OCI-LY7 (cell line): ENCODE data around the gene ICAM2. TPM values are rescaled to one million over a fixed set of nuclear protein-coding genes. Genes with fewer than 3 reads are reported as not detected.
"Not testable (repeated sequence)": the region's sequence is repeated elsewhere in the genome, so short reads cannot be mapped to it uniquely, and the experiment has no call there.

Experiments used
- BruUV-seq: library from RNA; stranded (reverse); fragments of 400-500 nt; replicated peaks from 2 replicates; lab custom pipeline; 2021; lab: Mats Ljungman, UMichigan
- CTCF ChIA-PET: fragments of 300-600 bp; sonication (Branson Sonifier 250); formaldehyde crosslinking; loops from one replicate; lab custom pipeline; 2022; ENCODE audit warnings: antibody characterized with exemption; ENCODE audit not compliant: unreplicated experiment; lab: Charles Lee
- POLR2A ChIA-PET: fragments of 300-600 bp; sonication (Branson Sonifier 250); formaldehyde crosslinking; loops from one replicate; lab custom pipeline; 2022; ENCODE audit warnings: antibody characterized with exemption; lab: Charles Lee
- DNase-seq: peaks from one replicate; pipeline ENCODE4 v3.0.0-alpha.2; 2015; ENCODE audit warnings: low spot score
- H2AFZ ChIP-seq: fragments of 200-600 bp; sonication (generic), shearing (Covaris generic); 2 replicates; pipeline ENCODE4 v1.6.1; 2014; ENCODE audit warnings: mild to moderate bottlenecking, antibody characterized with exemption, low read length, moderate library complexity
- H3K27ac ChIP-seq: fragments of 200-600 bp; sonication (generic); 2 replicates; pipeline ENCODE4 v1.5.1; 2014; ENCODE audit warnings: mixed run types, low read depth, mild to moderate bottlenecking, moderate library complexity, low read length, inconsistent platforms; ENCODE audit not compliant: poor library complexity, severe bottlenecking
- H3K36me3 ChIP-seq: fragments of 200-600 bp; sonication (generic); 2 replicates; pipeline ENCODE4 v1.6.1; 2014; ENCODE audit warnings: mild to moderate bottlenecking, antibody characterized with exemption, low read length, moderate library complexity, mixed read lengths; ENCODE audit not compliant: insufficient read depth
- H3K4me1 ChIP-seq: fragments of 200-600 bp; sonication (generic); 2 replicates; pipeline ENCODE4 v1.5.1; 2014; ENCODE audit warnings: mild to moderate bottlenecking, low read length; ENCODE audit not compliant: insufficient read depth, poor library complexity, severe bottlenecking
- H3K4me2 ChIP-seq: fragments of 200-600 bp; sonication (generic); 2 replicates; pipeline ENCODE4 v1.6.1; 2014; ENCODE audit warnings: mild to moderate bottlenecking, low read length
- H3K4me3 ChIP-seq: fragments of 200-600 bp; sonication (generic); 2 replicates; pipeline ENCODE4 v1.5.1; 2014; ENCODE audit warnings: mild to moderate bottlenecking, low read depth, low read length; ENCODE audit not compliant: poor library complexity, severe bottlenecking
- H3K79me2 ChIP-seq: fragments of 200-600 bp; sonication (generic); 2 replicates; pipeline ENCODE4 v1.6.1; 2016; ENCODE audit warnings: low read depth, mild to moderate bottlenecking, low read length, moderate library complexity, mixed read lengths; ENCODE audit not compliant: insufficient read depth
- H3K9me2 ChIP-seq: fragments of 200-600 bp; sonication (generic); 2 replicates; pipeline ENCODE4 v1.6.1; 2016; ENCODE audit warnings: mild to moderate bottlenecking, low read length, mixed read lengths; ENCODE audit not compliant: insufficient read depth
- H3K9me3 ChIP-seq: fragments of 200-600 bp; sonication (generic); 2 replicates; pipeline ENCODE4 v1.6.1; 2014; ENCODE audit warnings: mild to moderate bottlenecking, mixed run types, low read length, mixed read lengths
- H4K20me1 ChIP-seq: fragments of 200-600 bp; sonication (generic); 2 replicates; pipeline ENCODE4 v1.6.1; 2014; ENCODE audit warnings: mild to moderate bottlenecking, antibody characterized with exemption, low read length, moderate library complexity, mixed read lengths; ENCODE audit not compliant: insufficient read depth
- EZH2phosphoT487 ChIP-seq: fragments of 200-600 bp; sonication (generic); IDR thresholded peaks from 2 replicates; pipeline ENCODE4 v1.6.1; 2018; ENCODE audit warnings: low read depth, borderline replicate concordance, mild to moderate bottlenecking, mixed run types, antibody characterized with exemption, low read length, moderate library complexity, mixed read lengths
- intact Hi-C: fragments of 100-400 bp; cut with micrococcal nuclease; formaldehyde crosslinking; loops from one replicate; pipeline ENCODE4 v1.10.0; 2022; ENCODE audit not compliant: unreplicated experiment
- total RNA-seq, 2 experiments: library from RNA; depleted of rRNA in 1 of 2; stranded (reverse); fragments of >200 nt in 1 of 2; shearing (Covaris generic) in 1 of 2; gene quantifications; 2 replicates each; pipeline ENCODE4 v1.2.3, GENCODE V29; 2014 to 2022
- TF ChIP-seq, protein P1 (sequence below): fragments of 200-600 bp; sonication (generic); conservative IDR thresholded peaks from 2 replicates; pipeline ENCODE4 v1.5.1; 2014; ENCODE audit warnings: mild to moderate bottlenecking, antibody characterized with exemption, low read length, moderate library complexity, mixed read lengths

Gene ICAM2
- total RNA-seq, 2 experiments from 2014 or later = 88.7 to 112 TPM

DNA sequence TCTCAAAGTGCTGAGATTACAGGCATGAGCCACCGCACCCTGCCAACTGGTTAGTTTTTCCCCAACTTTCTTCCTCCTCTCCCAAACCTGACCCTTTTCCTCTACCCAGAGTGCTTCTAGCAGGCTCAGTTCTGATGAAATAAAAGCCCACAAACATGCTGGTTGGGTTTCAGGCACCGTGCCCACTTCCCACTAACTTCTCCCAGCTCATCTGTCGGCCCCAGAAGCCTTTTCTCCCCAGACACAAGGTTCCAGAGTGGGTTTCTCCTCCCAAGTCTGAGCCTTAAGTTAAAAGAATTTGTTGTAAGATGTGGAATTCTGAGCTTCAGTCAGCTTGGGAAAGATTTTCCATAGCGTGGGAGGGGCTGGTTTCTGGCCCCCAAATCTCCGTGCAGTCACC lies 36.2 kb downstream of the ICAM2 start:
- no peaks in the 10 kb centered on the region for H3K9me2 ChIP-seq
- intact Hi-C loops = no loop called here
- ChIA-PET POLR2A (no interaction called here), CTCF (no interaction called here)
- BruUV-seq = no TSS peak
- no peak overlapping the region for H3K4me3 ChIP-seq
- no peaks in the 10 kb centered on the region for H3K4me1 ChIP-seq
- H3K79me2 ChIP-seq = no peaks in the 10 kb centered on the region
- no peaks in the 10 kb centered on the region for H3K36me3 ChIP-seq
- no peaks in the 10 kb centered on the region for H4K20me1 ChIP-seq
- no peak overlapping the region for H3K27ac ChIP-seq
- peaks cover 17% of the 10 kb centered on the region for H3K9me3 ChIP-seq
- no peak overlapping the region for H3K4me2 ChIP-seq
- H2AFZ ChIP-seq = no peak overlapping the region
- no peak for DNase-seq
- TF ChIP-seq, protein P1, sequence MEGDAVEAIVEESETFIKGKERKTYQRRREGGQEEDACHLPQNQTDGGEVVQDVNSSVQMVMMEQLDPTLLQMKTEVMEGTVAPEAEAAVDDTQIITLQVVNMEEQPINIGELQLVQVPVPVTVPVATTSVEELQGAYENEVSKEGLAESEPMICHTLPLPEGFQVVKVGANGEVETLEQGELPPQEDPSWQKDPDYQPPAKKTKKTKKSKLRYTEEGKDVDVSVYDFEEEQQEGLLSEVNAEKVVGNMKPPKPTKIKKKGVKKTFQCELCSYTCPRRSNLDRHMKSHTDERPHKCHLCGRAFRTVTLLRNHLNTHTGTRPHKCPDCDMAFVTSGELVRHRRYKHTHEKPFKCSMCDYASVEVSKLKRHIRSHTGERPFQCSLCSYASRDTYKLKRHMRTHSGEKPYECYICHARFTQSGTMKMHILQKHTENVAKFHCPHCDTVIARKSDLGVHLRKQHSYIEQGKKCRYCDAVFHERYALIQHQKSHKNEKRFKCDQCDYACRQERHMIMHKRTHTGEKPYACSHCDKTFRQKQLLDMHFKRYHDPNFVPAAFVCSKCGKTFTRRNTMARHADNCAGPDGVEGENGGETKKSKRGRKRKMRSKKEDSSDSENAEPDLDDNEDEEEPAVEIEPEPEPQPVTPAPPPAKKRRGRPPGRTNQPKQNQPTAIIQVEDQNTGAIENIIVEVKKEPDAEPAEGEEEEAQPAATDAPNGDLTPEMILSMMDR = no peak
- no peak for TF ChIP-seq EZH2phosphoT487

DNA sequence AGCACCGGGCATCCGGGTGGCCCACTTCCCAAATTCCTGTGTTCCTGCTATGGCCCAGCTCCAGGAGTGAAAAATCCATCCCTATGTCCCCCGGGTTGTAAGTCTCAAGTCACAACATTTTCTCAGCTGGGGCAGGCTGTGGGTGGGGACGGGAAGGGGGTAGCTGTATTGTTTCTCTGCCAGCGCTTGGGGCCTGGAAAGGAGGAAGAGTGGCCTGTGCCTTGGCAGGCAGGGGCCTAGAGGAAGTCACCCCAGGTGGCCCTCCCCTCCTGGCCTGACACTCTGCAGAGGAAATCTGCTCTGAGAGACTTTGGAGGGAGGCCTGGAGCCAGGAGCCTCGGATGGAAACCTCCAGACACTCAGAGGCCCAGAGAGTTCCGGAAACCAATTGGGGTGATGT lies 37.1 kb downstream of the ICAM2 start:
- intact Hi-C loops = no loop called here
- peaks cover 17% of the 10 kb centered on the region for H3K9me3 ChIP-seq
- H3K36me3 ChIP-seq = no peaks in the 10 kb centered on the region
- ChIA-PET POLR2A (no interaction called here), CTCF (interaction anchor here (0.6 kb wide), 1 partner anchor 32 kb away, joined by 3 read pairs; no protein-coding TSS in a partner anchor)
- H3K9me2 ChIP-seq = no peaks in the 10 kb centered on the region
- TF ChIP-seq EZH2phosphoT487 = no peak
- TF ChIP-seq, protein P1 = no peak
- H3K79me2 ChIP-seq = no peaks in the 10 kb centered on the region
- no peak overlapping the region for H3K4me2 ChIP-seq
- no peak overlapping the region for H2AFZ ChIP-seq
- H4K20me1 ChIP-seq = no peaks in the 10 kb centered on the region
- H3K4me1 ChIP-seq = no peaks in the 10 kb centered on the region
- H3K27ac ChIP-seq = no peak overlapping the region
- BruUV-seq = no TSS peak
- H3K4me3 ChIP-seq = no peak overlapping the region
- DNase-seq = no peak

DNA sequence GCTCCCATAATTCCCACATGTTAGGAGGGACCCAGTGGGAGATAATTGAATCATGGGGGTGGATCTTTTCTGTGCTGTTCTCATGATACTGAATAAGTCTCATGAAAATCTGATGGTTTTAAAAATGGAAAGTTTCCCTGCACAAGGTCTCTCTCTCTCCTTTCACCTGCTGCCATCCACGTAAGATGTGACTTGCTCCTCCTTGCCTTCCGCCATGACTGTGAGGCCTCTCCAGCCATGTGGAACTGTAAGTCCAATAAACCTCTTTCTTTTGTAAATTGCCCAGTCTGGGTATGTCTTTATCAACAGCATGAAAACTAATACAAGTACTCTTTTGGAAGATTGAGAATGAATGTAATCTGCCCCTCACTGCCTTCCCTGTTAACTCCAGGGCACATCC lies 37.8 kb downstream of the ICAM2 start:
- H3K9me2 ChIP-seq, H2AFZ ChIP-seq, H3K4me2 ChIP-seq, POLR2A ChIA-PET, intact Hi-C loops, H3K27ac ChIP-seq, CTCF ChIA-PET, H3K36me3 ChIP-seq, DNase-seq, BruUV-seq, H3K4me1 ChIP-seq, H3K79me2 ChIP-seq, H4K20me1 ChIP-seq, H3K4me3 ChIP-seq: not testable (repeated sequence)
- peaks cover 17% of the 10 kb centered on the region for H3K9me3 ChIP-seq
